Measurements from ENCODE around the gene TMPRSS7.

Gene TMPRSS7

GRCh38 chr3:112129925-112130637 lies 95.5 kb downstream of the TMPRSS7 start:
- DNase-seq (ENCODE audit: low read depth) = no peak

- DNase-seq (ENCODE audit: low read depth) = no peak
Observed at GRCh38 chr3:112130638-112130993, 96.1 kb downstream of the TMPRSS7 start.
